ENCODE measurements around the gene VIPR2.

DNA sequence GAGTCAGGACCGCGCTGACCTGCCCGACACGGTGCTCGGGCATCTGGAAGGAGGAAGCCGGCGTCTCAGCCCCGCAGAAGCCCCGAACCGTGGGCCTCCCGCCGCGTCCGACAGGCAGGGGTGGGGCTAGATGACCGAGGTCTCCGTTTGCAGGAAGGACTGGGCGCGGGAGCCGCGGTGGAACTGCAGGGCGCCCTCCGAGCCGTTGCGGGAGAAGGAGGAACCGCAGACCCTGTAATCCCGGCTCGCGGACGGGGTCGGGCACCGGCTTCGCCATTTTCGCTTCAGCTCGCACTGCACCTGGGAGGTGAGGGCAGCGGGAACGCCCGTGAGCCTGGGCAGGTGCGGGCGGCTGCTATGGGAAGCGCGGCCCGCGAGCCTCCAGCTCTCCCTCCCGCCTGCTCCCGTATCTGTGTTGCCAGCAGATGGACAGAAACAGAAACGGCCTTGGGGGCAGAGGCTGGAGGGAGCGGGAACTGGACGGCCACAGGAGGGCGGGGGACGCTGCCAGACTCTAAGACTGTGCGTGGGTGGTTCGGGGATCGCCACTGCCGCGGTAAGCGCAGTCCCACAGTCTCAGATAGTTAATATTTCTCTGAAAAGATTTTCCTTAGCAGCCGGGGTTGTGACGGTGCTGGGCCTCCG lies 114.1 kb downstream of the VIPR2 start:
- TF ChIP-seq, protein P1, sequence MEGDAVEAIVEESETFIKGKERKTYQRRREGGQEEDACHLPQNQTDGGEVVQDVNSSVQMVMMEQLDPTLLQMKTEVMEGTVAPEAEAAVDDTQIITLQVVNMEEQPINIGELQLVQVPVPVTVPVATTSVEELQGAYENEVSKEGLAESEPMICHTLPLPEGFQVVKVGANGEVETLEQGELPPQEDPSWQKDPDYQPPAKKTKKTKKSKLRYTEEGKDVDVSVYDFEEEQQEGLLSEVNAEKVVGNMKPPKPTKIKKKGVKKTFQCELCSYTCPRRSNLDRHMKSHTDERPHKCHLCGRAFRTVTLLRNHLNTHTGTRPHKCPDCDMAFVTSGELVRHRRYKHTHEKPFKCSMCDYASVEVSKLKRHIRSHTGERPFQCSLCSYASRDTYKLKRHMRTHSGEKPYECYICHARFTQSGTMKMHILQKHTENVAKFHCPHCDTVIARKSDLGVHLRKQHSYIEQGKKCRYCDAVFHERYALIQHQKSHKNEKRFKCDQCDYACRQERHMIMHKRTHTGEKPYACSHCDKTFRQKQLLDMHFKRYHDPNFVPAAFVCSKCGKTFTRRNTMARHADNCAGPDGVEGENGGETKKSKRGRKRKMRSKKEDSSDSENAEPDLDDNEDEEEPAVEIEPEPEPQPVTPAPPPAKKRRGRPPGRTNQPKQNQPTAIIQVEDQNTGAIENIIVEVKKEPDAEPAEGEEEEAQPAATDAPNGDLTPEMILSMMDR (IDR thresholded peaks at IDR 0.05; ENCODE audit: low read depth, low read length, poor library complexity, severe bottlenecking), result no peak
- TF ChIP-seq EZH2phosphoT487 (IDR thresholded peaks at IDR 0.05; ENCODE audit: borderline replicate concordance, low read length), result no peak
